ENCODE data around the gene SNED1.

Gene SNED1

DNA sequence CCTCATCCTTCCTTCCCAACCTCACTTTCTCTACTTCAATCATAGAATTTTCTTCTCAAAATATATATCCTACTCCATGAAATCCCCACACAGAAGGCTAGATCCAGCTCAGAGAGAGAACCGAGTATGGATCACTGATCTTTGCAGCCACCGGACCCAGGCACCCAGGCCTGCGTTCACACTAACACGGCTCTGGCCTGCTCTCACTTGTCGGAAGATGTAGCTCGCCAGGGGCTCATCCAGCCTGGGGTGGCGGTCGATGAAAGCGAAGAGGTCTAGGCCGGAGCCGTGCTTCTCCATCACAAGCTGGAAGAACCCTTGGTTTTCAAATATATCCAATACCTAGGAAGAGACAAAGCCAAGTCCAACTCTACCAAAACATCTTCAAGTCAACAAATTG, 116.4 kb downstream of the SNED1 start:
- DNase-seq (ENCODE audit: low read depth): no peak
- no peak overlapping the region for H3K4me3 ChIP-seq (ENCODE audit: low read depth, low read length)
- TF ChIP-seq, protein P1, sequence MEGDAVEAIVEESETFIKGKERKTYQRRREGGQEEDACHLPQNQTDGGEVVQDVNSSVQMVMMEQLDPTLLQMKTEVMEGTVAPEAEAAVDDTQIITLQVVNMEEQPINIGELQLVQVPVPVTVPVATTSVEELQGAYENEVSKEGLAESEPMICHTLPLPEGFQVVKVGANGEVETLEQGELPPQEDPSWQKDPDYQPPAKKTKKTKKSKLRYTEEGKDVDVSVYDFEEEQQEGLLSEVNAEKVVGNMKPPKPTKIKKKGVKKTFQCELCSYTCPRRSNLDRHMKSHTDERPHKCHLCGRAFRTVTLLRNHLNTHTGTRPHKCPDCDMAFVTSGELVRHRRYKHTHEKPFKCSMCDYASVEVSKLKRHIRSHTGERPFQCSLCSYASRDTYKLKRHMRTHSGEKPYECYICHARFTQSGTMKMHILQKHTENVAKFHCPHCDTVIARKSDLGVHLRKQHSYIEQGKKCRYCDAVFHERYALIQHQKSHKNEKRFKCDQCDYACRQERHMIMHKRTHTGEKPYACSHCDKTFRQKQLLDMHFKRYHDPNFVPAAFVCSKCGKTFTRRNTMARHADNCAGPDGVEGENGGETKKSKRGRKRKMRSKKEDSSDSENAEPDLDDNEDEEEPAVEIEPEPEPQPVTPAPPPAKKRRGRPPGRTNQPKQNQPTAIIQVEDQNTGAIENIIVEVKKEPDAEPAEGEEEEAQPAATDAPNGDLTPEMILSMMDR (IDR thresholded peaks at IDR 0.05; ENCODE audit: control insufficient read depth, extremely low read depth, insufficient read depth): no peak

DNA sequence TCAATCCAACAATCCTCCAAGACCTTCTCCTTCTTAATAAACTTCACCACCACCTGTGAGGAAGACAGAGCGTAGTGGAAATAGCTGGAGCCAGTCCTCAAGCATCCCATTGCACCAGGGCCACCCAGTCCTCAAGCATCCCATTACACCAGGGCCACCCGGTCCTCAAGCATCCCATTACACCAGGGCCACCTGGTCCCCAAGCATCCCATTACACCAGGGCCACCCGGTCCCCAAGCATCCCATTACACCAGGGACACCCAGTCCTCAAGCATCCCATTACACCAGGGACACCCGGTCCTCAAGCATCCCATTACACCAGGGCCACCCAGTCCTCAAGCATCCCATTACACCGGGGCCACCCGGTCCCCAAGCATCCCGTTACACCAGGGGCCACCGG, 116.9 kb downstream of the SNED1 start:
- no peak for DNase-seq (ENCODE audit: low read depth)
- TF ChIP-seq, protein P1 (IDR thresholded peaks at IDR 0.05; ENCODE audit: control insufficient read depth, extremely low read depth, insufficient read depth): no peak

DNA sequence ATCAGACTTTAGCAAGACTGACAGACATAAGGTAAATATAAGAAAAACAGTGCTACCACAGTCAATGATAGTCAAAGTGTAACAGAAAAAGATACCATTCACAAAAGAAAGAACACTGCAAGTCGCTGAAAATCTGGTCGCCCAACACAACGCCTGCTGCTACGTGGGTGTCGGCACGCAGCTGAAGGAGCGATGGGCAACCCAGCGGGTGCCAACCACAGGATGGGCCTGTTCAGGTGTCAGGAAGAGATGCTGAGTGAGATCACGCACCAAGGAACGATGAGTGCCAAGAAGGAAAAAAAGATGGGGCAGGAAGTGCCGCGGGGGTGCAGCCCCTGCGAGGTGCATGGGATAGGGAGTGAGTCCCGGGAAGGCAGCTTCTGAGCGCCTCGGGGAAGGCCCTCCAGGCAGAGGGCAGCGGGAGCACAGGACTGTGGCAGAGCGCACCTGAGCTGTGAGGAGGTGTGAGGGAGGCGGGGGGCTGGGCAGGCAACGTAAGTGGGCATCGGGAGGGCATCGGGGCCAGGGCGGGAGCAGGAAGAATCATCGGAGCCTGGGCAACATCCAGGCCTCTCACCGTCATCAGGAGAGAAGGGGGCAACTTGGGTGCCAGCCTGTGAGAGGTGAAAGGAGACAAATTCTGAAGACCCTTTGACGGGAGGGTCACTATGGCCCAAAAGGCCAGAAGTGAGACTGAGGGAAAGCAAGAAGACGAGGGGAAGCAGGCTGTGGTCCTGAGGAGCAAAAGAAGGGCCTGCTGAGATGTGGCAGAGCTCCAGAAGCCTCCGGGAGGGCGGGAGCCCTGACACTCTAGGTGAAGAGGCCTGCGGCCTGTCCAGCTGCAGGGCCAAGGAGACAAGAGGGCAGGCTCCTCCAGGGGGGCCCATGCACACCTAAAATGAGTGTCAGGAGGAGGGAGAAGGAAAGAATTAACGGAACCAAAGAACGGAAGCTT, 118.5 kb downstream of the SNED1 start:
- TF ChIP-seq, protein P1 (IDR thresholded peaks at IDR 0.05; ENCODE audit: control insufficient read depth, extremely low read depth, insufficient read depth): no peak
- no peak overlapping the region for H3K4me3 ChIP-seq (ENCODE audit: low read depth, low read length)
- DNase-seq (ENCODE audit: low read depth): no peak

More for the DNA sequence above, 116.9 kb downstream of the SNED1 start:
- no peak overlapping the region for H3K4me3 ChIP-seq (ENCODE audit: low read depth, low read length)

DNA sequence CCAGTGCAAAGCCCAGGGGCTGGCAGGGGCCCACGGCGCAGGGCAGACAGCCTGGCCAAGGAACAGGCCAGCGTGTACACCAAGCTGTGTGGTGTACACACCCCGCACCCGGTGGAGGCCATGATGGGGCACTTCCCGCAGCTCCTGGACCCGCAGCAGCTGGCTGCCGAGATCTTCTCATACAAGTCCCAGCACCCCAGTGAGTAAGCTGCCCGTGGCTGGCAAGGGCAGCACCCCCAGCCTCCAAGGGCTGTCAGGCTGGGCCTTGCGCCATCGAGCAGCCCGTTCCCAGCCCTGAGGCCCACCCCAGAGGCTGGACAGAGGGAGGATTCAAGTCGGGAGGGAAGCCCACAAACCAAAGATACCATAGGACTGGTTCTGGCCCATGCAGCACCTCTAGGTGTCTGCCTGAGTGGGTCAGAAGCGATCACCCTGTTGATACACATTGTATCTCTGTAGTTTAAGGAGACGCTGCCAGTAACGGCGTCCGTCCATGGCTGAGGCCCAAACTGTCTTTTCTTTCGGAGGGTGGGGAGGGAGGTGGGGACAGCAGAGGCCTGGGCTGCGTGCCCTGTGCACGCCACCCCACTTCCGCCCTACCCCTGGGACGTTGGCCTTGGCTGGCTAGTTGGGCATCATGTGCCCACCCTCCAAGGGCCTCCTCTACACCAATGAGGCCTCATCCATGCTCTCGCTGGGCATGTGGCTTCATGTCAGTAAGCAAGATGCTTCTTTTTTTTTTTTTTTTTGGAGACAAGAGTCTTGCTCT, 120.5 kb downstream of the SNED1 start:
- TF ChIP-seq, protein P1 (IDR thresholded peaks at IDR 0.05; ENCODE audit: control insufficient read depth, extremely low read depth, insufficient read depth): no peak
- H3K4me3 ChIP-seq (ENCODE audit: low read depth, low read length): no peak overlapping the region
- no peak for DNase-seq (ENCODE audit: low read depth)

DNA sequence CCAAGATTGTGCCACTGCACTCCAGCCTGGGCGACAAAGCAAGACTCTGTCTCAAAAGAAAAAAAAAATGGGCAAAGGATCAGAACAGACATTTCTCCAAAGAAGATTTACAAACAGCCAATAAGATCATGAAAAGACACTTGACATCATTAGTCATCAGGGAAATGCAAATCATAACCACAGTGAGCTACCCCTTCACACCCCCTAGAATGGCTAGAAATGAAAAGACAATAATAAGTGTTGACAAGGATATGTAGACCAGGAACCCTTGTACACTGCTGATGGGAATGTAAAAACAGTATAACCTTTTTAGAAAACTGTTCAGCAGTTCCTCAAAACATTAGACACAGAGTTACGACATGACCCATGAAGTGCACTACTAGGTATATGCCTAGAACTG, 122.0 kb downstream of the SNED1 start:
- TF ChIP-seq, protein P1 (IDR thresholded peaks at IDR 0.05; ENCODE audit: control insufficient read depth, extremely low read depth, insufficient read depth): no peak
- DNase-seq (ENCODE audit: low read depth): no peak
- no peak overlapping the region for H3K4me3 ChIP-seq (ENCODE audit: low read depth, low read length)

DNA sequence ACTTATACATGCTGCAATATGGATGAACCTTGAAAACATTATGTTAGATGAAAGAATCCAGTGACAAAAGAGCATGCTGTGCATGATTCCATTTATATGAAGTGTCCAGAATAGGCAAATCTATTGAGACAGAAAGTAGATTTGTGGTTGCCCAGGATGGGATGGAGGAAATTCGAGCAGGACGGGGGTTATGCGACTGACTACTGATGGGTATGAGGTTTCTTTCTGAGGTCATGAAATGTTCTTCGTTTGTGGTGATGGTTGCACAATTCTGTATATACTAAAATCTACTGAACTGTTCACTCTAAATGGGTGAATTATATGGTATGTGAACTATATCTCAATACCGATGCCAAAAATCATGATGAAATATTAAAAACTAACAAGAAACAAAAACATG, 122.6 kb downstream of the SNED1 start:
- H3K4me3 ChIP-seq (ENCODE audit: low read depth, low read length): no peak overlapping the region
- TF ChIP-seq, protein P1 (IDR thresholded peaks at IDR 0.05; ENCODE audit: control insufficient read depth, extremely low read depth, insufficient read depth): no peak
- DNase-seq (ENCODE audit: low read depth): no peak
